Thyroid gland (tissue), 4 donors: ENCODE measurements around the gene ASIC4.

Experiments
- CTCF ChIP-seq, 6 experiments: fragments of 200-600 bp in 3 of 6; fragments of 450-650 bp in 3 of 6; sonication (generic) in 3 of 6; IDR thresholded peaks; one replicate each; pipeline ENCODE4 v1.5.1; 2016 to 2019; ENCODE audit warnings: antibody characterized with exemption in 6 of 6, mild to moderate bottlenecking in 2 of 6, inconsistent platforms in 1 of 6, moderate library complexity in 1 of 6
- POLR2A ChIP-seq, 2 donors: fragments of 450-650 bp; IDR thresholded peaks; one replicate each; pipeline ENCODE4 v1.6.1; 2017; ENCODE audit warnings: antibody characterized with exemption in 2 of 2, mild to moderate bottlenecking in 2 of 2, moderate library complexity in 1 of 2

GRCh38 chr2:219475697-219476651 is 38.3 kb upstream of the ASIC4 start:
- TF ChIP-seq POLR2A (IDR thresholded peaks at IDR 0.05), result no peak
- peak; percentile 53 to 85 (median 72) for TF ChIP-seq CTCF (IDR thresholded peaks at IDR 0.05)
